Stimulated activated CD4-positive, alpha-beta T cell treated with anti-CD3 and anti-CD28 coated beads, TNF-alpha, amount 100 ng/mL, for 1 hour (primary cell): ENCODE results near the gene DHRS7B.
"Not testable (repeated sequence)": the region's sequence is repeated elsewhere in the genome, so short reads cannot be mapped to it uniquely, and the experiment has no call there.

Source experiments
- DNase-seq, 3 donors: peaks; one replicate each; pipeline ENCODE4 v3.0.0-alpha.2; 2020; ENCODE audit warnings: low read depth in 3 of 3, low spot score in 1 of 3

Gene DHRS7B

DNA sequence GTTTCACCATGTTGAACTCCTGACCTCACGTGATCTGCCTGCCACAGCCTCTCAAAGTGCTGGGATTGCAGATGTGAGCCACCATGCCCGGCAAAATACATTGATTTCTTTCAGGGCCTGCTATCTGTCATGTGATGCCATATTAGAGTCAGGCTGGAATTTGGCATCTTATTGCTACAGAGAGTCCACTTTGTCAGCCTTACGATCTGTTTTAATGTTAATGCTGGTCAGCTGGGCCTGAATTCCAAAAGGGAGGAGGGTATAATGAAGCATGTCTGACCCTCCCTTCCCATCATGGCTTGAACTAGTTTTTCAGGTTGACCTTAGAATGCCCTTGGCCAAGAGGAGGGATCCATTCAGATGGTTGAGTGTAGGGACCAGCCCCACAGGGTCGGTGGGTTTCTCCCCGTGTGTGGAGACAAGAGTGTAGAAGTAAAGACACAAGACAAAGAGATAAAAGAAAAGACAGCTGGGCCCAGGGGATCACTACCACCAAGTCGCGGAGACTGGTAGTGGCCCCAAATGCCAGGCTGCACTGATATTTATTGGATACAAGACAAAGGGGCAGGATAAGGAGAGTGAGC lies 19.6 kb upstream of the DHRS7B start:
- DNase-seq: not testable (repeated sequence)

DNA sequence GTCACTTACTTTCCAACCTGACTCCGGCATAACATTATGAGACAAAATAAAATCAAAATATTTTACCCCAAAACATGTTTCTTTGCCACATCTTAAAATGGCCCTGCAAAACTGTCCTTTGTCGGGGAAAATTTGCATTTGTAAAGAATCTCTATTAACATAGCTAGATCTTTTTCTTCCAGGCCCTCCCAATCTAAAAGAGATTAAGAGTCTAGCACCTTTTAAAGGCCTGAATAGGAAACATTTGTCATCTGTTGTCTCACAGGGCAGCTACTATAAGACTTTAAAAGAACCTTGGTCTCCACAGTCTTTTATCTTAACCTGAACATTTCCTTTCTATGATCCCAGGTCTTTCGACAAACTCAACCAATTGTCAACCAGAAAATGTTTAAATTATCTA lies 18.1 kb upstream of the DHRS7B start:
- no peak for DNase-seq

DNA sequence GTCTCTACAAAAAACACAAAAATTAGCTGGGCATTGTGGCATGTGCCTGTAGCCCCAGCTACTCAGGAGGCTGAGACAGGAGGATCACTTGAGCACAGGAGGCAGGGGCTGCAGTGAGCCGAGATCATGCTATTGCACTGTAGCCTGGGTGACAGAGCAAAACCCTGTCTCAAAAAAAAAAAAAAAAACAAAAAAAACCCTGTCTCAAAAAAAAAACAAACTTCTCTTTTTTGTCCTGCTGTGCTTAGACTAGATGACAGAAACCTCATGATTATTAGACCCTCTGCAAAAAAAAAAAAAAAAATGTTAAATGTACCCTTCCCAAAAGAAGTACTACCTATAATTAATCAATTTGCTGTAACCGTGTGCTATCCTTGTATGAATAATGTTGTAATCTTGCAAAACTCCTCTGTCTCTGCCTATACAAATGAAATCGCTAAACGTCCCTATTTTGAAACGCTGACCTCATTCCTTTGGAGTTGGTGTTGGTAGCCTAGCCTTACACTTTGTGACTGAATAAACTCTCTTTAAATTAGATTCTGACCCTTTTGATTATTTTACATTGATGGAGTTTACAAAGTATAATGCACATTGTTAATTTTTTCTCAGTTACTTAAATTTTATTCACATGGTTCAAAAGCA lies 13.6 kb upstream of the DHRS7B start:
- no peak for DNase-seq

DNA sequence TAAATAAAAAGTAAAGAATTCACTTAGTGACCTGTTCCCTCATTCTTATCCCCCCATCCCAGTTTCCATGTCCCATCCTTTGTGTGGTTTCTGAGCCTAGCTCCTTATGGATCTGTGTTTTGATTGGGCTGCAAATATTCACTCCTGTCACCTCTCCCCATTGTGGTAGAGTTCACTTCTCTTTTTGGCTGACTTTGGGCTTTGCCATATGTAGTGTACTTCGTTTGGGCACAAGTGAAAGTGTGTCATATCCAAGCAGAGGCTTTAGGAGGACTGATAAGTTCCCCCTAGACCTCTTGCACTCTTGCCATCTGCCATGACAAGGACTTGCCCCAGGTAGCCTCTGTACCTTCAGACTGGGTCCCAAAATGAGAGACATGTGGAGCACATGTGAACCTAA lies 13.0 kb upstream of the DHRS7B start:
- DNase-seq: no peak

DNA sequence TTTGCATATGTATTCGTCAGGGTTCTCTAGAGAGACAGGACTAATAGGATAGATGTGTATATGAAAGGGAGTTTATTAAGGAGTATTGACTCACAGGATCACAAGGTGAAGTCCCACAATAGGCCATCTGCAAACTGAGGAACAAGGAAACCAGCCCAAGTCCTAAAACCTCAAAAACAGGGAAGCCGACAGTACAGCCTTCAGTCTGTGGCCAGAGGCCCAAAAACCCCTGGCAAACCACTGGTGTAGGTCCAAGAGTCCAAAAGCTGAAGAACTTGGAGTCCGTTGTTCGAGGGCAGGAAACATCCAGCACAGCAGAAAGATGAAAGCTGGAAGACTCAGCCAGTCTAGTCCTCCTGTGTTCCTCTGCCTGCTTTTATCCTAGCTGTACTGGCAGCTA lies 12.0 kb upstream of the DHRS7B start:
- not testable (repeated sequence) for DNase-seq

DNA sequence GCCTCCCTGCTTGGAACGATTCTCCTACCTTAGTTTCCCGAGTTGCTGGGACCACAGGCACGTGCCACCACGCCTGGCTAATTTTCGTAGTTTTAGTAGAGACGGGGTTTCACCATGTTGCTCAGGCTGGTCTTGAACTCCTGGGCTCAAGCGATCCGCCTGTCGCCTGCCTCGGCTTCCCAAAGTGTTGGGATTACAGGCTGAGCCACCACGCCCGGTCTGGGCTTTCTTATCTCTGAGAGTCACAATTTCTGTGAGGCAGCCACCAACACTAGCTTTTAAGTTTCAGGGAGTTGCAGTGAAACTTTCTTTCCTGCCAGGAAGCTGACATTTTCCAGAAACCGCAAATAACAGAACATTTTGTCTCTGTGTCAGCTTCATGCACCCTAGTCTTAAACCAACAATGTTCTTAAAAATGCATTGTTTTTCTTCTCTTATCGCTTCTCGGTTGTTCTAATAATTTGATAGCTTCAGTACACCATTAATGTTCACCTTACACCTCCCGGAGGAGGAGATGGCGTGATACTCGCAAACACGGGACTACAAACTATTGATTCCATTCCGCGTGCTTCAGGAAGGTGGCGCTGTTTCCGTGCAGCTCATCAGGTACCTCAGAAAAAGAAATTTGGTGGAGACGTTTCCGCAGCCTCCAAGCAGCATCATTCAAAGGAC lies 7.4 kb upstream of the DHRS7B start:
- DNase-seq: peak; percentile 21 to 55 (median 41)

DNA sequence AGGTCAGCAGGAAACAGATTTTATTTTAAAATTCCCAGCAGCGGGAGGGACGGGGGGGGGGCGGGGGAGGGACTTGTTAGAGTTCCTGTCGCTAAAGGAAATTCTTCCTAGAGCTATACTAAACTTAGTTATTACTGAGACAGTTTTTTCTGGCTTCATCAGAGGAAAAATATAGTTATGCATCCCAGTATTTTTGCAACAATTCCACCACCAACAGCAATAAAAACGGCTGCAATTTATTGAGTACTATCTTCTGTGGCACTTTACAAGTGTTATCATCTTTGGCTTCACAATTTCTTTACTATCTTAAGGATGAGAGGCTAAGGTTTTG lies 6.9 kb upstream of the DHRS7B start:
- no peak for DNase-seq

DNA sequence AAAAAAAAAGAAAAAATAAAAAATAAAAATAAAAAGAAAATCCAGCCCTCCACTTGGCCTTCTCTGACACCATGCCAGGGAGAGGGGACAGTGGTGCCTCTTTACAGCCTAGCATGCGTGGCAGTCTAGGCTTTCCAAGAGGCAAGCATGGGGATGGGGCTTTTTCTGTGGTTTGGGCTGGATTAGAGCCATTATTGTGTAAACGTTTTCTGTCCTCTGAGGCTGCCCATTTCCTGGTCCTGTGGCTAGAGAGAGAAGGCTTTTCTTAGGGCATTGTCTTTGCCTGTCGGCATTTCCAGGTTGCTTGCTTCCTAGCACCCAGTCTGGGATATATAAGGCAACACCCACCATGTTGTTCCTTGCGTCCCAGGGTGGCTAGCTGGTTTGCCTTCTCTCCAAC lies 2.7 kb upstream of the DHRS7B start:
- no peak for DNase-seq

DNA sequence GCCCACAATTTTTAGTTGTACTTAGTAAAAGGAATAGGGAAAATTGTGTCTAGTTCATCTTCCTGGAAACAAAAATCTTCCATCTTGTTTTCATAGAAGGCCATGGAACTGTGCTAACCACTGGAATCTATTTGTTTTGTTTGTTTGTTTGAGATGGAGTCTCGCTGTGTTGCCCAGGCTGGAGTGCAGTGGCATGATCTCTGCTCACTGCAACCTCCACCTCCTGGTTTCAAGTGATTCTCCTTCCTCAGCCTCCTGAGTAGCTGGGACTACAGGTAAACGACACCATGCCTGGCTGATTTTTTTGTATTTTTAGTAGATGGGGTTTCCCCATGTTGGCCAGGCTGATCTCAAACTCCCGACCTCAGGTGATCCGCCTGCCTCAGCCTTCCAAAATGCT lies 2.2 kb upstream of the DHRS7B start:
- not testable (repeated sequence) for DNase-seq

DNA sequence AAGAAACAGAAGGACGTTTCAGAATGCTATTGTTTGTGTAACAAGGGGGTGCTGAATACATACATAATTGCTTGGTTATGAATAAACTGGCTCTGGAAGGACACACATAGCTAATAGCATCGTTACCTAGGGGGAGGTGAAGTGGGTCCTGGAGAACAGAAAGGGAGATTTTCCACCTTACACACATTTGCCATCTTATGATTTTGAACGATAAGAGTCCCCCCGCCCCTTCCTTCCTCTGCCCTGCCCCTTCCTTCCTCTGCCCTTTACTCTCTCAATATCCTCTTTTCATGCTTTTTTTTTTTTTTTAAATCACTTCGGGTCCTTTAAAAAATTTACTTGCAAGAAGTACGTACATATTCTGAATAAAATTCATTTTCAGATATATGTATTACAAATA lies 902 bp upstream of the DHRS7B start:
- peak; percentile 5 to 30 (median 22) for DNase-seq

DNA sequence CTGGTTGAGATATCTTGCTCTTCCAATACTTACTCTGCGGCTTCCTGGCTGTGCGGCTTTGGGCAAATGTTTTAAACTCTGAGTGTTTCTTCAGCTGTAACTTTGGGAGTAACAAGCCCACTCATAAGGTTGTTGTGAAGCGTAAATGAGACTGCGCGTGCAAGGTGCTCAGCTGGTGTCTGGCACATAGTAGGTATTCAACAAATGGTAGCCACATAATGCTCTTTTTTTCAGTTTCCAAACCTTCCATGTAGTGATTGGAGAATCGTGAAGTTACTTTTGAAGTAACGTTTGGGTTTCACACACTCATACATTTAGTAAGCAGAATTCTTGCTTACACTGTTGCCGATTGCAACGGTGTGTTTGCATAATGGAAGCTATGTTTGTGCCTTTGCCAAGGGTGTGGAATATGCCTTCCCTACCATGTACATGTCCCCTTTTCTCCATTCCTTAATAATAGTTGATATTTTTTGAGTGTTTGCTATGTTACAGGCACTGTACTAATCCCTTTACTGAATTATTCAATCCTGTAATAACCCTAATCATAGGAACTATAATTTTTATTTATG lies 829 bp downstream of the DHRS7B start:
- no peak for DNase-seq

DNA sequence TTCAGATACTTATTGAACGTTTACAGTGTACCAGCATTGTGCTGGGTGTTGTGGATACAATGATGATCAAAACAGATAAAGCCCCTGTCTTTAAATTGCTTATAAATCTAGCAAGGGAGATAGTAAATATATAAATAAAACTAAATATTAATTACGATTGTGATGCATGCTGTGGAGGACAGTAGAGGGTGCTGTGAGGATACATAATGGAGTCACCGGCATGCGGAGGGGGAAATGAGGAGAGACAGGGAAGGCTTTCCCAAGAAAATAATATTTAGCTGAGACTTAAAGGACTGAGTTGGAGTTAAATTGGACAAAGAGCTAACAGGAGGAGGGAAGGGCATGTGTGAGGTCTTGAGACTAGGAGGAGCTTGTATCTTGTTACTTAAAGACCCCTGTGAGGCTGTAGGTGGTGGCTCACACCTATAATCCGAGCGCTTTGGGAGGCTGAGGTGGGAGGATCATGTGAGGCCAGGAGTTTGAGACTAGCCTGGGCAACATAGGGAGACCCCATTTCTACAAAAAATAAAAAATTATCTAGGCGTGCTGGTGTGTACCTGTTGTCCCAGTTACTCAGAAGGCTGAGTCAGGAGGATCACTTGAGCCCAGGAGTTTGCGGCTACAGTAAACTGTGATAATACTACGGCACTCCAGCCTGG lies 2.4 kb downstream of the DHRS7B start:
- no peak for DNase-seq

DNA sequence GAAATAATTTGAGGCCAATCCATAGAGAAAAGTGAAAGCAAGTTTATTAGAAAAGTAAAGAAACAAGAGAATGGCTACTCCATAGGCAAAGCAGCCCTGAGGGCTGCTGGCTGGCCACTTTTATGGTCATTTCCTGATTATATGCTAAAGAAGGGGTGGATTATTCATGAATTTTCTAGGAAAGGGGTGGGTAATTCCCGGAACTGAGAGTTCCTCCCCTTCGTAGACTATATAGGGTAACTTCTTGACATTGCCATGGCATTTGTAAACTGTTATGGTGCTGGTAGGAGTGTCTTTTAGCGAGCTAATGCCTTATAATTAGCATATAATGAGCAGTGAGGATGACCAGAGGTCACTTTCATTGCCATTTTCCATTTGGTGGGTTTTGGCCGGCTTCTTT lies 4.4 kb downstream of the DHRS7B start:
- no peak for DNase-seq

DNA sequence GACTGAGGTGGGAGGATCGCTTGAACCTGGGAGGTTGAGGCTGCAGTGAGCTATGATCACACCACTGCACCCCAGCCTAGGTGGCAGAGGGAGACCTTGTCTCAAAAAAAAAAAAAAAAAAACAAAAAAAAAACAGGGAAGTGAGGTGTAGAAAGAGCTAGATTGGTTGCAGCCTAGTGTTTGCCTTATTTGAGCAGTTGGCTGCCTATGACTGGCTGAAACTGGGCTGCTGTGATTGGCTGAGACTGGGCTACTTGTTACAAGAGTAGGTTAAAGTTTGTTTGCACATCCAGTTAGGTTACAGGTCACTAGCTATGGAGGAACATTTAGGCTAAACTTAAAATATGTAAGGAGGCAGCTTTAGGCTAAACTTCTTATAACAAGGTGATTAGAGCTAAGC lies 5.7 kb downstream of the DHRS7B start:
- no peak for DNase-seq

DNA sequence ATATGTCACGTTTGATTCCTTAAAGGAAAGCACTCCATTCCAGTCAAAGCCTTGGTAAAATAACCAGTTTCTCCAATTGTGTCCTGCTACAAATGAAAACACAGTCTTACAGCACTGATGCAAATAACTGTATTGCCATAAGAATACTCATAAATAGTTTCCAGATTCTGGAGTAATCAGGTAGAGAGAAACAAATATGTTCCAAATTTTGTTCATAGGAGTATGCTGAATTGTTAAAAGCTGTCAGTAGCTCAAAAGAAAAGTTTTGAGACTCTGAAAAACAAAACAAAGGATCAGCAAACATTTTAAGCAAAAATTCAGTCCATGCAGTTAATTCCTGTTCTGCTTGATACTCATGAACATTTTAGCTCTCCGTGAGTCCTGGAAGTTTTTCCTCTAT lies 7.8 kb downstream of the DHRS7B start:
- no peak for DNase-seq

DNA sequence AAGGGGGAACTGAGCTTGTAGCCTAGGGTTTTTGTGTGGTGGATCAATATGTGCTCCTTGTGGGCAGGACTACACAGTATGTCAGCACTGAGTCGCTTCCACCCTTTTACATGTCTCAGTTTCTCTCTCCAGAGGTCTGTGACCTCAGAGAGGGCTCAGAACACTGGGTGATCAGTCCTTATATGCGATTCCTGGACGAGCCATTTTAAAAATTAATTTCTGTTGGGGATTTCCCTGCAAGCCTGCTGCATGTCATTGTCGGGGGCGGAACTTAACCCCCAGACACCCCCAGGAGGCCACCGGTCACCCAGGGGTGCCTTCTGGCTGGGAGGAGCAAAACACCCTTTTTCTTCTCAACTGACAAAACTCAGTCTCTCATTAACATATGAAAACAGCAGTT lies 14.1 kb downstream of the DHRS7B start:
- DNase-seq: no peak

DNA sequence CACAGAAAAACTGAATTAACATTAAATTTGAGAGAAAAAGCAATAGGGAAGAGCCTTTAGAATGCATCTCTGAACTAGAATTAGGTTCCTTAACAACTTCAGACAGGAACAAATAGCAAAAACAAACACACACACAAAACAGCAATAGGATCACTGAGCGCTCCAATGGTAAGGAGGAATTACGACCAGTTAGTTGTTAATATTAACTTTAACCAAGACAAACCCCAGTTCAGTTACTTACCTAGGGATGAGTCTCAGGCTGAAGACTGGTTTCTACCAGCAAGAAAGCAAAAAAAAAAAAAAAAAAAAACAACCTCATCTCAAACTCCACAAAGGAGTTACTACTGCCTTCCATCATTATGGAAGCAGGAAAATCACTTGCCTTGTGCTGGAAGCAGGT lies 14.6 kb downstream of the DHRS7B start:
- DNase-seq: no peak

DNA sequence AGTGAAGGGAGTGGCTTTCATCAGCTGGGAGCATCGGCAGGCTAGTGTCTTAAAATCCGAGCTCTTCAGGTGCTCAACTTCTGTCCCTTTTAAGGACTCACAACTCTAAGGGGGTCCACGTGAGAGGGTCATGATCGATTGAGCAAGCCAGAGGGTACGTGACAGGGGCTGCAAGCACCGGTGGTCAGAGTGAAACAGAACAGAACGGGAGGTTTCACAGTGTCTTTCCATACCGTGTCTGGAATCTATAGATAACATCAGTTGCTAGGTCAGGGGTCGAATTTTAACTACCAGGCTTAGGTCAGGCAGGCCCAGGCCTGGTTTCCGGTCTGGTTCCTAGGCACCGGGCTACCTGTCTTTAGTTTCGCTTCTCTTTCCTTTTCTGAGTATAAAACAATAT lies 15.3 kb downstream of the DHRS7B start:
- DNase-seq: not testable (repeated sequence)

DNA sequence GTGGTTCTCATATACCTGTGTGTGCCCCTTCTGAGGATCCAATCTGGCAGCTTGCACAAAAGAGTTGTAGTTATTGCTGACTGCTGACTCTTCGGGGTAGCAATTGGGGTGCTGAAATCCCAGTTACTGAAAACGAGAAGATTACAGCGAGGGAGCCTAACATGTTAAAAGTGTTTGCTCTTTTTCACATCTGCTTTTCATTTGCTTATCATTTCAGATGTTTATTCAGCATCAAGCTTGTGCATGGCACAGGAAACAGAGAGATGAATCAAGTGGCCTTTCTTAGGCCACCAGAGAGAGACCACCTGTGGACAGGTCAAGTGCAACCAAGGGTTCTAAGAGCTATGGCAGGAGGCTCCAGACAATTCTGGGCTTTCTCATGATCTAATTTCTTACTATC lies 16.9 kb downstream of the DHRS7B start:
- no peak for DNase-seq

DNA sequence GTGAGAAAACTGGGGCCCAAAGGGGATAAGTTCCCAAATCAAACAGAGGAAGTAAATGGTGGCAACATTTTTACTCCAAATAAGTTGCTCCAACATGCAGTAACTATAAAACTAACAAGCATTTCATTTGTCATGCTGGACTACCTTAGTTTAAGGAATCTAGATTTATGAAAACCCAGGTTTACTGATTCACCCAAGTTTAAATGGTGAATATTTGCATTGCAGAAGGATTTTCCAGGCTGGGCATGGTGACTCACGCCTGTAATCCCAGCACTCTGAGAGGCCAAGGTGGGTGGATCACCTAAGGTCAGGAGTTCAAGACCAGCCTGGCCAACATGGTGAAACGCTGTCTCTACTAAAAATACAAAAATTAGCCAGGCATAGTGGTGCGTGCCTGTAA lies 17.5 kb downstream of the DHRS7B start:
- not testable (repeated sequence) for DNase-seq

DNA sequence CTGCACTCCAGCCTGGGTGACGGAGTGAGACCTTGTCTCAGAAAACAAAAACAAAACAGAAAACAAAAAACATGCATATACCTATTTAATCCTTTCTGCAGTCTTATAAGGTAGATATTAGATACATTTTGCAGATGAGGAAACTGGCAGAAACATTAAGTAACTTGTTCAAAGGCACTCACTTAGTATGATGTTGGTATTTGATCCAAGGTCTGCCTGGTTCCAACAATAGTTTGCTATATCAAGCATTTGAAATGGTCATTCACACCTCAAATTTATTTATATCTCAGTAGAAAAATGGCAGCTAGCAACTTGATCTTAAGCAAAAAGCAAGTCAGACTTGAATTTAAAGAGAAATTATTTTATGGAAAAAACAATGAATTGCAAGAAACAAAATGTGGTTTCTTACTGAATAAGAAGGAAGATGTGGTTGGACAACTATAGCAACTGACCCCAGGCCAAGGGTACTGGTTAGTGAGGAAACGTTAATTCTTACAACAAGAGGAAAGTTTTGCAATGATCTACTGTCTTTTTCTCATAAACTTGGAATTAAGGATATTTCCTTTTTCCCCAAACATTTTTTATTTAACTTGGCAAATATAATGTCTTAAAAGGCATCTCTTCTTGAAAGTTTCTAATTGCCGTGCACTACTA lies 19.7 kb downstream of the DHRS7B start:
- no peak for DNase-seq

DNA sequence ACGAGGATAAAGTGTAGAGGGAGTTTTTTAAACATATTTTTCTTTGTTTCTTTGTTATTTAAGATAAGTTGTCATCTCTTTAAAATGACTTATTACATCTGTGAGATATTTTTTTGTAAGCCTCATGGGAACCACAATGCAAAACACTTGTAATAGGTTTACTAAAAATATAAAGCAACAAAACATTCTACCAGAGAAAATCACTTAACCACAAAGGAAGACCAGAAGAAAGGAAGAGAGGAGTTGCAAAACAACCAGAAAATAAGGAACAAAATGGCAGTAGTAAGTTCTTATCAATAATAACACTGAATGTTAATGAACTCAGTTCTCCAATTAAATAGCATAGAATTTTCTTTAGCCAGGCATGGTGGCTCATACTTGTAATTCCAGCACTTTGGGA lies 22.9 kb downstream of the DHRS7B start:
- DNase-seq: no peak
